Fibroblast of skin of scalp (primary cell): ENCODE results near the gene PRR30. TPM values are rescaled to one million over a fixed set of nuclear protein-coding genes. Genes with fewer than 3 reads are reported as not detected.
"Not testable (repeated sequence)": the region's sequence is repeated elsewhere in the genome, so short reads cannot be mapped to it uniquely, and the experiment has no call there.

ENCODE experiments used
- DNase-seq: peaks from one replicate; pipeline ENCODE4 v3.0.0-alpha.2; 2013
- polyA plus RNA-seq, 2 experiments: library from polyadenylated mRNA; unstranded; fragments of 120-200 nt; gene quantifications; one replicate each; pipeline ENCODE4 v1.2.1, GENCODE V29; 2013; ENCODE audit not compliant: insufficient read length in 2 of 2

The PRR30 gene
- not detected for polyA plus RNA-seq (2013, experiment 1 of 2; ENCODE audit: insufficient read length)
- not detected for polyA plus RNA-seq (2013, experiment 2 of 2; ENCODE audit: insufficient read length)

DNA sequence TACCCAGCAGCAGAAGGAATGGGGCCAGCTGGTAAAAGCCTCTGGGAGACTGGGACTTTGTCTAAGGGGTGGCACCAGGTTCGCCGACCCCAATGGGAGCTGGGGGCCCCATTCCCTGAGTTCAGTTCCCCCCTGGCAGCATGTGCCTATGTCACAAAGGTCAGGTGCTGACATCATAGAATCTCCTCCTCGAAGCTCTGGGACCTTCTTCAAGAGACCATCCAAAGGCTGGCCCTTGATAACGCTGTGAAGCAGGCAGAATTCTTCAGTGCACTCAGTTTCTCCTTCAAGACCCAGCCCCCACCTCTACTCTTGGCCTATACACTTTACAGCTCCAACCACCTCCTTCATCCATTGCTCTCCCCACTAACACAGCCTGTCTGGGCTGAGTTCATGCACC lies at the start of gene PRR30:
TSS of gene PRR30 (minus strand) at position 101 of the 400 bp plus-strand sequence. CDS start 1,081 bp downstream, outside the sequence.
- DNase-seq = no peak

DNA sequence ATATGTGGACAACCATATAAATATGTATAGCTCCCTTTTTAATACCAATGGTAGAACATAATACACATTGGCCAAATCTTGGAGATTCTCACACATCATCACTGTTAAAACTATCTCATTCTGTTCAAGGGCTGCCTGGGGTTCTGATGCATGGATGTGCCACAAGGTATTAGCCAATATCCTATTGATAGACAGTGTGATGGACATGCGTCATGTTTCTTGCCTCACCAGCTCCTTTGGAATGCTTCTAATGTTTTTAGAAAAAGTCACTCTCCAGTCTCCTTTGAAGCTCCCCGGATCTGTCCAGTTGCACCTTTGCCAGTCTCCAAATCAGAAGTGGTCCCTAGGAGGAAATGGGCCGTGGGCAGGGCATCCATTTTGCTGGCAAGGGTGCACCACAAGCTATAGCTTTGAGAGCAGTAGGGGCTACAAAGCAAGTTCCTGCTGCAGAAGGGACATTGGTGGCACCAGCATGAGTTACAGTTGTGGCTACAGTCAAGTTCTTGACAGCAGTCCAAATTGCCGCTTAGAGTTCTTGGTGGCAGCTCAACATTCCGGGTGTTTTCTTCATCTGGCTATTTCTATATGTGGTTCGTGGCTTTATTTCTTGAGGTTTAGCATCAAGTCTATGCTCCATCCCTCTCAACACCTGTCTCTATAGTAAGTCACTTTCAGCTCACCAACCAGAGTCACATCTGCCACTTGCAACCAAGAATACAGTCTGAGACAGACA lies 47.6 kb upstream of the PRR30 start:
- no peak for DNase-seq

DNA sequence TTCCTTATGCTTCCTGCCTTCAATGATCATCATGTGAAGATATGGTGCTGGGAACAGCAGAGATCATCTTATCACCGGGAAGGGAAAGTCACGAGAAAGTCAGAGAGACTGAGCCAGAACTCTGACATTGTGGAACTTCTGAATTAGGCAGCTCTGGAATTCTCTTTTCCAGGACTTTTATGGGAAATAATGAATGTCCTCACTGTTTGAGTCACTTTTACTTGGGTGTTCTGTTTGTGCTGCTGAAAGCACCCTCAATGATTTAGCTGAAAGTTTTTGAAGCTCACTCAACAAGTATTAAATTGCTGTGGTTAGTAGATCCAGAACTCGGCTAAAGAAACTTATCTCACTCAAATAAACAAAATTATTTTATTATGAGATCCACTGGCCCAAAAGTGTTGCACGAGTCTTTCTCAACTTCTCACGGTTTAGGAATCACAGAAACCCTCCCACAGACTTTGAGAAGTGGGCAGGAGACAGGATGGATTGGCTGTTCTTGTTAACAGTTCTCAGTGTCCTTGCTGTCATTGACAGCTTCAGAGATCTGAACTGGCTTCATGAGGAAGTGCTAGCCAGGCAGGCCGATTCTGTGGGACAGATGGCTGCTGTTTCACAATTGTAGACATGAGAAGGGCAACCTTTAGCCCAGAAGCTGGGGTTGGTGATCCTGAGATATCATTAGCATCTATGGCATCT lies 46.3 kb upstream of the PRR30 start:
- DNase-seq = peak; percentile 87

DNA sequence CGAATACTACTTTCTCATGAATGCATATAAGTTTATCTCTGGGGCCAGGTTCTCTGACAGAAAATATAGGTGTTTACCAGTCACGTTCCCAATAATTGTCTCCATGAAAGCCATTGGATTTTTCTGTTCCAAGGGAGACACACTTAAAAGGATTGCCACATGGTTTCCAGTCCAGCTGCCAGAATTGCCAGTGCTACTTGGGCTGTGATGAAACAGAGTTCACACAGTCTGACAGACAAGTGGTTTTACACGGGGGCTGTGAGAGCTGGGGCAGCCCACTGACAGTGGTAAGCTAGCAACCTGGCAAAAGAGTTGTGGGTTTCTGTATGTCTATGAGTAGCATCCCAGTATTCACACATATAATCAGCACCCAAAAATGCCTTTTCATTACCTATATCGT lies 44.9 kb upstream of the PRR30 start:
- peak; percentile 26 for DNase-seq

DNA sequence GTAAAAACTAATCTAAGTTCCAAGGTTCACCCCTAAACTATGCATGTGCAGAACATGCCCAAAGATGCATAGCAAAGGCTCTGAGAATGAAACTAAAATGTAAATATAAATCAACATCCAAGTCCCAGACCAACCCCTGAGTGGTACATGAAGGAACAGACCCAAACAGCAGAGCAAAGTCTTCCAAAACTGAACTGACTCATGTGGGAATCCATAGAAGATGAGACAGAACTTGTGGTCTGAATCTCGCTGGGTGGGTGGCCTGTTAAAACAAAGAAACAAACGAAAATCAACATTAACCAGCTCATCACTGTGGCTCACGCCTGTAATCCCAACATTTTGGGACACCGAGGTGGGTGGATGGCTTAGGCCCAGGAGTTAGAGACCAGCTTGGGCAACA lies 43.1 kb upstream of the PRR30 start:
- peak; percentile 93 for DNase-seq

DNA sequence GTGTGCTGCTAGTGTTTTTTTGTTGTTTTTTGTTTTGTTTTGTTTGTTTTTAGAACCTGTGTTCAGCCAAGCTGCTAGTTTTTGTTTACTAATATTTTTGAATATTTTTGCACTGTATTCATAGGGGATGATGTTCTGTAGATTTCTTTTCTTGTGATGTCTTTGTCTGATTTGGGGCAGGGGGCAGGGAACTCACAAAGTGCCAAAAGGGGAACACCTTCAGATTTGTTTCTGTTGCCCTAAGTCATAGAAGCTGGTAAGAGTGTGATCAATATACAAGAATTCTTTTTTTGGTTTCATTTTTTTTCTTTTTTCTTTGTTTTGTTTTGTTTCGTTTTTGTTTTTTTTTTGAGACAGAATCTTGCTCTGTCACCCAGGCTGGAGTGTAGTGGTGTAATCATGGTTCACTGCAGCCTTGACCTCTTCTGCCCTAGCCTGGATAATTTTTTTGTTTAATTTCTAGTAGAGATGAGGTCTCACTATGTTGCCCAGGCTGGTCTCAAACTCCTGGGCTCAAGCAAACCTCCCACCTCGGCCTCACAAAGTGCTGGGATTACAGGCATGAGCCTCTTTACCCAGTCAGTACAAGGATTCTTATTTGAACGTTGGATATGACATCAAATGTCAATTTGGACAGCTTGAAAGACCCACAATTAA lies 40.3 kb upstream of the PRR30 start:
- DNase-seq = no peak

DNA sequence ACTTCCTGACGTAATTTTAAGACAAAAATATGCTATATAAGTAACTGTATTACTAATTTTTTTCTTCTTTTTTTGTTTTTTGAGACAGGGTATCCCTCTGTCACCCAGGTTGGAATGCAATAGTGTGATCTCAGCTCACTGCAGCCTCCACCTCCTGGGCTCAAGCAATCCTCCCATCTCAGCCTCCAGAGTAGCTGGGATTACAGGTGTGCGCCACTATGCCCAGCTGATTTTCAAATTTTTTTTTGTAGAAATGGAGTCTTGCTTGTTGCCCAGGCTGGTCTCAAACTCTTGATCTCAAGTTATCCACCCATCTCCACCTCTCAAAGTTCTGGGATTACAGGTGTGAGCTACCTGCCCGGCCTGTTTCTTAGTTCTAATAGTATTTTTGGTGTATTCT lies 39.3 kb upstream of the PRR30 start:
- no peak for DNase-seq

DNA sequence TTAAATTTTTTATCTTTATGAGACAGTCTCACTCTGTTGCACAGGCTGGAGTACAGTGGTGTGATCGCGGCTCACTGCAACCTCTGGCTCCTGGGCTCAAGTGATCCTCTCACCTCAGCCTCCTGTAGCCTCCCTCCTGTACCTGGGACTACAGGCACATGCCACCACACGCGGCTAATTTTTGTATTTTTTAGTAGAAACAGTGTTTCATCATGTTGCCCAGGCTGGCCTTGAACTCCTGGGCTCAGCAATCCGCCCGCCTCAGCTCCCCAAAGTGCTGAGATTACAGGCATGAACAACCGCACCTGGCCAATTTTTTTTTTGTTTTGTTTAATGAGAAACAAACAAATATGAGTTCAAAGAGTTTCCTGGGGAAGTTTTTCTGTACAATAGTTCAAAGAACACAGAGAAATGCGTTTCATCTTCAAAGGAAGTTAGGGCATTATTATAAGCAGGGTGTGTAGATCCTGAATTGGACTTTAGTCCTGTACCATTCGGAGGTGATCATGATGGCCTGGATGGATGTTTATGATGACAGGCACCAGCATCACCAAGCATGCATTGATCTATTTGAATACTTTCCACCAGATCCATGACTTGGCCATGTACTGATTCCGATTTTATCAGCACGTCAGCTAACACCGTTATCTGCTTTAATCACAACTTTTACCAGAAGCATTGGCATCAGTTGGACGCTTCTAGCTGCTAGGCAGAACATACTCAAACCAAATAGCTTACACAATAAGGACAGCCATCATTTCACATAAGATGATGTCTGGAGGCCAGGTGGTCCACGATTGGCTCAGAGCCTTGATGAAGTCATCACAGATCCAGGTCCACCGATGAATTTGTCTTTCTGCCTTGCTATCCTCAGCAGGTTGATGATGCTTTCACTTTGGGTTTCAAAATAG lies 38.5 kb upstream of the PRR30 start:
- no peak for DNase-seq

DNA sequence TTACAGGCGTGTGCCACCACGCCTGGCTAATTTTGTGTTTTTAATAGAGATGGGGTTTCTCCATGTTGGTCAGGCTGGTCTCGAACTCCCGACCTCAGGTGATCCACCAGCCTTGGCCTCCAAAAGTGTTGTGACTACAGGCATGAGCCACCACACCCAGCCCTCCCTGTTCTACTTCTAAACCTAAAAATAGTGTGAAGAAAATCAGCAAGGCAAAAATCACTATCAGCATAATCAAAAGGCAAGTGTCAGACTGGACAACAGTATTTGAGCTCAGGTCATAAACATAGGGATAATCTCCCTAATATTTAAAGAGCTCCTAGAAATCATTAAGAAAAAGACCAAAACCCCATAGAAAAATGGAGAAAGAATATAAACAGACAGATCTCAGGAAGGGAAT lies 36.6 kb upstream of the PRR30 start:
- DNase-seq = not testable (repeated sequence)

DNA sequence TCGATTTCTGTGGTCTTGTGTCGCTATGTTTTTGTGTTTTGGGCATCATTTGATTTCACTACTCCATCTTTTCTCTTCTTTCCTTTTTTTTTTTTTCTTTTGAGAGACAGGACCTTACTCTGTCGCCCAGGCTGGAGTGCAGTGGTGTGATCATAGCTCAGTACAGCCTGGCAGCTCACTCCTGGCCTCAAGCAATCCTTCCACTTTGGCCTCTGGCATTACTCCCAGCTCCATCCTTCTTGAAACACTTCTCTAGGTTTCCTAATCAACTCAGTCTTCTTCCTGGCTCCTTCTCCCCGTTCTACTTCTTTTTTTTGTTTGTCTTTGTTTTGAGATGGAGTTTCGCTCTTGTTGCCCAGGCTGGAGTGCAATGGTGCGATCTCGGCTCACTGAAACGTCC lies 36.1 kb upstream of the PRR30 start:
- no peak for DNase-seq

DNA sequence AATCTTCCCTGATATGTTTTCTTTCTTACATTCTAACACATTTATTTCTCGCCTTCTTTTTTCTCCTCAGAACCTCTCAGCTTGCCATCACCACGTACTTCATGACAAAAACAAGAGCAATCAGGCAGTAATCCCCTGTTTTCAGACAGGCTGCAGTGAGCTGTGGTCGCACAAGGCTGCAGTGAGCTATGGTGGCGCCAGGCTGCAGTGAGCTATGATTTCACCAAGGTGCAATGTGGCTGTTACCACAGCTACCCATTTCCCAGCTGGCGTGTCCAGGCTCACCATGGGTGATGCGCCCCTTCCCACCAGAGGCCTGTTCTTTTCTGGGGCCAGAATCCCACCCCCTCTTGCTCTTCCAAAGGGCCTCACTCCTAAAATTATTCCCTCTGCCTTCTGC lies 35.4 kb upstream of the PRR30 start:
- peak; percentile 46 for DNase-seq

DNA sequence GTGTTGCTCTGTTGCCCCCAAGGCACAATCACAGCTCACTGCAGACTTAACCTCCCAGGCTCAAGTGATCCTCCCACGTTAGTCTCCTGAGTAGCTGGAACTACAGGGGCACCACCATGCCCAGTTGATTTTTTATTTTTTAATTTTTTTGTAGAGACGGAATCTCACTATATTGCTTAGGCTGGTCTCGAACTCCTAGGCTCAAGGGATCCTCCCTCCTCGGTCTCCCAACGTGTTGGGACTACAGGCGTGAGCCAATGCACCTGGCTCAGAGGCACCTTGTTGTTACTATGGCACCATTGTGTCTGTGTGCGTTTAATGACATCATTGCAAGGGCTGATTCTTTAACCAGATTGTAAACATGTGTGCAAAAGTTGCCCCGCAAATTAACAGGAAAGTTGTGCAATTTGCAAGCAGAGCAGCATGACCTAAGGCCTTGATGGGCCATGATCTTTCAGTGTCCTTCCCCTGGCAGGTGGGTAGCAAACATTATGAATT lies 32.2 kb upstream of the PRR30 start:
- DNase-seq = no peak

DNA sequence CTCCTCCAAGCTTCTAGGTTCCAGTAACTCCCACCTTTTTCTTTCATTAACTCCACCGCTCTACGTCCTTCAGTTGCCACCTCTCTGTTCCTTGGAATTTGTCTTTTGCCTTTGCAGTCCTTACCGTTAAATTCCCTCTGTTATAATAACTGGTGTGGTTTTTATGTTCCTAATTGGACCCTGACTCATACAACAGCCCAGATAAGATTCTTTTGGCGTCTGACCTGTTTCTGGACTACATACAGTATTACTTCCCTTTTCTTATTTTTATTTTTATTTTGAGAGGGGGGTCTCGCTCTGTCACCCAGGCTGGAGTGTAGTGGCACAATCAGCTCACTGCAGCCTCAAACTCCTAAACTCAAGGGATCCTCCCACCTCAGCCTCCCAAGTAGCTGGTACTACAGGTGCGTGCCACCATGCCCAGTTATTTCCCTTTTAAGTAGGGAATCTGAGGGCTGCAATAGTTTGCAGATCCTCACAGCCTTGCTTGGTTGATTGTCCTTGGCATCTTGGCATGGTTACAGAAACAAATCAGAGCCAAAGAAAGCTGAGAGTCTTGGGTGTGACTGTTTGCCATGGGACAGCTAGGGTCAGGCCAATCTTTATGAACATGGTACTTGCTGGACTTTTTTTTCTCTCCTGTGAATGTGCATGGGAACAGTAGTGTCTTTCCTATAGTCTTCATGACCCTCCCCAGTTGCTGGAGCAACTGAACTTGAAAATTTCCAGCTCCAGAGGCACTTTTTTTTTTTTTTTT lies 31.5 kb upstream of the PRR30 start:
- no peak for DNase-seq

DNA sequence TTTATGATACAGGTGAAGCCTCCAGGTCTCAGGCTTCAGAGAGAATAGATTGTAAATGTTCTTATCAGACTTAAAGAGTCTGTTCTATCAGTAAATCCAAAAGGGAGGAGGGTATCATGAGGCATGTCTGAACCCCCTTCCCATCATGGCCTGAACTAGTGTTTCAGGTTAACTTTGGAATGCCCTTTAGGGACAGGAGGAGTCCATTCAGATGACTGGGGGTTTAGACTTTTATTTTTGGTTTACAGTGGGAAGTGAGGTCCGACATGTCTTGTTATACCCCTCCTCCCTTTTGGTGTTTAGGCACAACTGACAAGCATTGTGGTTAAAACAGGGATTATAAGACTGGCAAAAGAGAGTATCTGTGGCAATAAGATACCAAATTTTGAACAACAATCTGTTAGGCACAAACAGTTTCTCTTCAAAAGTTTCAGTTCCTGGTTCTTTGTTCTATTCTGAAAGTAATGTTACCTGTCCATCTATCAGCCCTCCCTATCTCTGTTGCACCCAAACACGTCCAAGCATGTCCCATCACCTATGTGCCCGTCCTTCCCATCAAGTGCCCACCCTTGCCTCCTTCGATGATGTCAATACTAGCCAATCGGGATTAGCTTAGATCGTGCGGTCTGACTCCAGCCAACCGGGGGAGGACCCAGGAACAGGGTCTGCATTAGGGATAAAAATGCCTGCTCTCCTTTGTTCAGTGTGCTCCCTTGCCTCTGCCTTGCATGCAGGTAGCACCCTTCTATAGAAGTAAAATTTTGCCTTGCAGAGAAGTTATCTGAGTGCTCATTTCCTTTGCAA lies 26.0 kb upstream of the PRR30 start:
- no peak for DNase-seq

DNA sequence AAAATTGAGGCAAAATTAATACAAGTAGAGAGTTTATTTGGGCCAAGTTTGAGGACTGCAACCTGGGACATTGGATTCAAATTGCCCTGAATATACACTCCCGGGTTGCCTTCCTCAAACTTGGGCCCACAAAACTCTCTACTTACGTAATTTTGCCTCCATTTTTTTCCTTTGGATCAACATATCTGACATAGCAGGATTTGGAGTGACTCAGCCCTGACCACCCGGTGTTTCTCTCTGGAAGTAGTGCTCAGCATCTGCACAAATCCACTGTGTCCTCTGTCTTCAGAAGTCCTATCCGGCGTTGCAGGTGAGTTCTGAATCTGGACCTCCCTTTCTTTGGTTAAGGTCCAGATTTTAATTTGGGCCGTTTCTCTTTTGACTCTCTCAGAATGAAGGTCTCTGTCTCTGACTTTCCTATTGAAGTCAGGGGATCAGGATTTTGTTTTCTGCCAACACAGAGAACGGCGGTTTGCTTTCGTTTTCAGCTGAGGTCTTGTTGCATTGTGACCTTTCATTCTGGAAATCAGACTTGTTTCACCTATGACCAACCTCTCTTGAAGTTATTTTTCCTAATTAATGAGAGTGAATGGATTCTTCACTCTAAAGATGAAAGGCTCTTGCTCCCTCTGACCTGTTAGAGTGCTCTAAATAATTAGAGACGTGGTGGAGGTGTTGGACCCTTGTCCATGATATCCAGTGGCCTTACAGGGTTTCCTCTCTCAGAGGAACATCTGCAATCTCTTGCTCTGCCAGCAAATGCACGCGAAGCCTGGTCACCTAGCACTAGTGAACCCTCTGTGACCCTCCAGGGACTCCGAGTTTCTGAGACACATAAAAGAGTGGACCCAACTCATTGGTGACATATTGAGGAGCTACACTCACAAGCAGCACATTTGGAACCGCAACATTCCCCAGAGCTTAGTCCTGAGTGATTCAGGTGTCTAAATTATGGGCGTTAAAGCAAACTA lies 23.2 kb upstream of the PRR30 start:
- peak; percentile 49 for DNase-seq

DNA sequence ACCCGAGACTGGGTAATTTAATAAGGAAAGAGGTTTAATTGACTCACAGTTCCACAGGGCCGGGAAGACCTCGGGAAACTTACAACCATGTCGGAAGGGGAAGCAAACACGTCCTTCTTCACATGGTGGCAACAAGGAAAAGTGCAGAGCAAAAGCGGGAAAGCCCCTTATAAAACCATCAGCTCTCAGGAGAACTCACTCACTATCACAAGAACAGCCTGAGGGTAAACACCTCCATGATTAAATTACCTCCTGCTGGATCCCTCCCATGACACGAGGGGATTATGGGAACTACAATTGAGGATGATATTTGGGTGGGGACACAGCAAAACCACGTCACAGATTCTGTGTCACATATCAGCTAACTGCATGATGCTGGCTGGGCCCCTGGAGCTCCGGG lies 21.0 kb upstream of the PRR30 start:
- no peak for DNase-seq

DNA sequence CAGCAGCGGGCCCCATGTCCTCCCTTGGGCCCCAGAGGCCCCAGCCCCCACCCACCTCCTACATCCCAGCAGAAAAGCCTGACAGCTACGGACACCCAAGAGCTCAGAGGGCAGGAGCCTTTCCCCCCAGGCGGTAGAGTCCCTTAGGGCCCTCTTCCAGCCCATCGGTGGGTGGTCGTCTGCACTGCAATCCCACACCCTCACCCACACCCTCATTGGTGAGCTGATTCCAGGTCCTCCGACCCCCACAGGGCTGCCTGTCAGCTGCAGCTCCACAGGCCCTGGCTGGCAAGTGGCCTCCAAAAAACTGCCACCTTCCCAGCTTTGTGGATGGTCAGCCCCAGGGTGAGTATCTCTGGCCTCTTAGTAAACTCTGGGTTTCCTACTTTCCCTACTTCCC lies 20.1 kb upstream of the PRR30 start:
- no peak for DNase-seq

DNA sequence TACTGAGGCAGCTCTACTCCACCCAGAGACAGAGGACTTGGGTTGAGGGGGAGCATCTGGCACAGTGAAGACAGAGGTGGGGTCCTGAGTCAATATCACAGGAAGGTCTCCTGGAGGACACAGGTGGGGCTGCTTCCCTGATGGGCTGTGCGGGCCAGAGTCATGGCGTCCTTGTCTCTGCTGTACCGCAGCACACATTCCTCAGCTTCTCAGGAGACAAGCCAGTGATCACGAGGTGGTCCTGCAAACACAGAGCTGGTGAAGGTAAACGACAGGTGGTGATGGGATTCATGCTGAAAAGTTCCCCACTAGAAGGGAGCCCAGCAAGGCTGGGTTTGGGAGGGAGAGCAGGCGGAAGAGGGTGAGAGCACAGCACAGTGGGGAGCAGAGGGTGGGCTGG lies 19.3 kb upstream of the PRR30 start:
- DNase-seq = no peak

DNA sequence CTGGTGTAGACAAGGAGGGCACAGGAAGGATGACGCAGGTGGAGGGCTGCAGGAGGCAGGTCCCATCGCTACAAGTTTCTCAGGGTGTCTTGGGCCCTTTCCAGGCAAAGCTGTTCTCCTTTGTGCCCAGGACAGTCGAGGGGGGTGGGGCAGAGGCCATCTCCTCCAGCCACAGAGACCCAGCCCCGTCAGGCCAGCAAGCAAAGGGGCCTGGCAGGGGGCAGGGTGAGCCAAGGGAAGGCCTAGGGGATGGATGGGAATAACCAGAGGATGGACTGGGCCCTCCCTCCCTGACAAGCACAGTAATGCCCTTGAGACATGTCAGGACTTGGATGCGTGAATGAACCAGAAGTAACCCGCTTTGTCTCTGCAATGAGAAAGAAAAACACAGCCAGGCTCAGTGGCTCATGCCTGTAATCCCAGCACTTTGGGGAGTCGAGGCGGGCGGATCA lies 15.9 kb upstream of the PRR30 start:
- no peak for DNase-seq
